PC-9 (cell line): ENCODE results near the gene PRR15L.

Experiments used
- CTCF ChIP-seq: fragments of 200-600 bp; sonication (generic); conservative IDR thresholded peaks from 2 replicates; pipeline ENCODE4 v1.6.1; 2017; ENCODE audit warnings: mixed run types, antibody characterized with exemption, mild to moderate bottlenecking, moderate library complexity
- EZH2 ChIP-seq: fragments of 200-600 bp; sonication (generic); IDR thresholded peaks from 2 replicates; pipeline ENCODE4 v1.8.0; 2017; ENCODE audit warnings: antibody characterized with exemption, low read depth

GRCh38 chr17:47983492-47984223, 26.0 kb upstream of the PRR15L start:
- TF ChIP-seq EZH2 (no peak), CTCF (no peak)
